H1 (cell line): ENCODE results near the gene RFXANK. TPM values are rescaled to one million over a fixed set of nuclear protein-coding genes. Genes with fewer than 3 reads are reported as not detected.

ENCODE experiments used
- CTCF ChIA-PET: fragments of 300-600 bp; sonication (Branson Sonifier 250); formaldehyde crosslinking; loops from one replicate; lab custom pipeline; 2021; ENCODE audit not compliant: partially characterized antibody; lab: Charles Lee
- POLR2A ChIA-PET: fragments of 300-600 bp; sonication (Branson Sonifier 250); formaldehyde crosslinking; loops from one replicate; lab custom pipeline; 2021; ENCODE audit warnings: inconsistent platforms; ENCODE audit not compliant: partially characterized antibody; lab: Charles Lee
- DNase-seq, 2 experiments: peaks; one replicate each; pipeline versions ENCODE4 v3.0.0 to v3.0.0-alpha.2; 2010 to 2022; ENCODE audit warnings: low spot score in 2 of 2, low read depth in 1 of 2, mixed read lengths in 1 of 2
- FAIRE-seq: peaks from 2 replicates; lab custom pipeline; 2011; peaks lifted over from hg19 to GRCh38; lab: Jason Lieb, UNC
- H2AFZ ChIP-seq: 2 replicates; pipeline ENCODE4 v1.8.1; 2012; ENCODE audit warnings: low read length, inconsistent platforms
- H2AK5ac ChIP-seq: 2 replicates; pipeline ENCODE4 v1.6.1; 2013; ENCODE audit warnings: low read depth, low read length
- H2BK120ac ChIP-seq: replicated peaks from 2 replicates; pipeline ENCODE3; 2013; ENCODE audit warnings: low read depth, low read length, inconsistent platforms
- H2BK12ac ChIP-seq: 2 replicates; pipeline ENCODE4 v1.6.1; 2013; ENCODE audit warnings: low read depth, low read length
- H2BK15ac ChIP-seq: 2 replicates; pipeline ENCODE4 v1.6.1; 2013; ENCODE audit warnings: low read length
- H2BK20ac ChIP-seq: 2 replicates; pipeline ENCODE4 v1.6.1; 2013; ENCODE audit warnings: low read length
- H2BK5ac ChIP-seq: 2 replicates; pipeline ENCODE4 v1.6.1; 2013; ENCODE audit warnings: low read depth, low read length
- H3K14ac ChIP-seq: 2 replicates; pipeline ENCODE4 v1.6.1; 2013; ENCODE audit warnings: inconsistent platforms; ENCODE audit not compliant: insufficient read length
- H3K18ac ChIP-seq: 2 replicates; pipeline ENCODE4 v1.6.1; 2013; ENCODE audit warnings: low read length; ENCODE audit errors: extremely low read depth
- H3K23ac ChIP-seq: 2 replicates; pipeline ENCODE4 v1.6.1; 2013; ENCODE audit warnings: inconsistent platforms; ENCODE audit not compliant: insufficient read length
- H3K23me2 ChIP-seq: 2 replicates; pipeline ENCODE4 v1.6.1; 2013; ENCODE audit warnings: low read depth, low read length
- H3K27ac ChIP-seq: 2 replicates; pipeline ENCODE4 v1.6.1; 2011; ENCODE audit warnings: low read depth, low read length, inconsistent platforms
- H3K27me3 ChIP-seq, 4 experiments: replicated peaks in 1 of 4; 1 replicate in 1 of 4; 2 replicates in 3 of 4; pipeline versions ENCODE4 v1.6.1 to v1.8.1; 2011 to 2013; ENCODE audit warnings: low read length in 3 of 4, mild to moderate bottlenecking in 3 of 4, inconsistent platforms in 2 of 4, mixed read lengths in 2 of 4, moderate library complexity in 1 of 4; ENCODE audit not compliant: control insufficient read depth in 3 of 4, insufficient read depth in 3 of 4; ENCODE audit errors: extremely low read depth in 1 of 4
- H3K36me3 ChIP-seq, 4 experiments: 2 replicates each; pipeline versions ENCODE4 v1.6.1 to v1.8.1; 2011 to 2013; ENCODE audit warnings: mild to moderate bottlenecking in 4 of 4, low read length in 3 of 4, moderate library complexity in 2 of 4, control low read depth in 1 of 4, inconsistent platforms in 1 of 4; ENCODE audit not compliant: insufficient read depth in 4 of 4, control insufficient read depth in 2 of 4
- H3K4ac ChIP-seq: replicated peaks from 2 replicates; pipeline ENCODE3; 2013; ENCODE audit warnings: low read length, low read depth, mixed read lengths, inconsistent platforms; ENCODE audit not compliant: insufficient read length
- H3K4me1 ChIP-seq, 4 experiments: replicated peaks in 1 of 4; 1 replicate in 1 of 4; 2 replicates in 3 of 4; pipeline versions ENCODE4 v1.6.1 to v1.8.1; 2011 to 2013; ENCODE audit warnings: low read length in 3 of 4, inconsistent platforms in 2 of 4, mixed read lengths in 1 of 4; ENCODE audit not compliant: insufficient read depth in 4 of 4, control insufficient read depth in 3 of 4
- H3K4me2 ChIP-seq, 2 experiments: 2 replicates each; pipeline versions ENCODE4 v1.6.1 to v1.8.1; 2011 to 2013; ENCODE audit warnings: low read depth in 2 of 2, low read length in 2 of 2, control low read depth in 1 of 2, inconsistent platforms in 1 of 2, mild to moderate bottlenecking in 1 of 2; ENCODE audit not compliant: insufficient read depth in 1 of 2
- H3K4me3 ChIP-seq, 4 experiments: fragments of 200-600, 300-600 bp in 1 of 4; sonication (generic), shearing (Covaris generic), sonication (Bioruptor Twin) in 1 of 4; 2 replicates each; pipeline versions ENCODE4 v1.5.1 to v1.8.1; 2011 to 2016; ENCODE audit warnings: low read length in 4 of 4, low read depth in 3 of 4, control low read depth in 2 of 4, inconsistent platforms in 2 of 4, mild to moderate bottlenecking in 2 of 4, mixed read lengths in 1 of 4, moderate library complexity in 1 of 4; ENCODE audit not compliant: insufficient read depth in 2 of 4; ENCODE audit errors: extremely low read depth in 1 of 4
- H3K56ac ChIP-seq: replicated peaks from 2 replicates; pipeline ENCODE3; 2013; ENCODE audit warnings: low read depth, mild to moderate bottlenecking, mixed read lengths, low read length, inconsistent platforms; ENCODE audit not compliant: insufficient read length
- H3K79me1 ChIP-seq: 2 replicates; pipeline ENCODE4 v1.6.1; 2013; ENCODE audit warnings: low read depth, low read length, control low read depth
- H3K79me2 ChIP-seq, 2 experiments: 2 replicates each; pipeline versions ENCODE4 v1.6.1 to v1.8.1; 2012 to 2013; ENCODE audit warnings: low read length in 2 of 2, mild to moderate bottlenecking in 2 of 2, inconsistent platforms in 1 of 2; ENCODE audit not compliant: insufficient read depth in 2 of 2, control insufficient read depth in 1 of 2
- H3K9ac ChIP-seq, 4 experiments: replicated peaks in 1 of 4; 1 replicate in 1 of 4; 2 replicates in 3 of 4; pipeline versions ENCODE4 v1.6.1 to v1.8.1; 2011 to 2013; ENCODE audit warnings: low read depth in 3 of 4, low read length in 3 of 4, control low read depth in 2 of 4, mild to moderate bottlenecking in 2 of 4, moderate library complexity in 2 of 4, inconsistent platforms in 1 of 4; ENCODE audit errors: extremely low read depth in 1 of 4
- H3K9me3 ChIP-seq, 2 experiments: 2 replicates each; pipeline versions ENCODE4 v1.6.1 to v1.8.1; 2012 to 2013; ENCODE audit warnings: mild to moderate bottlenecking in 2 of 2, moderate library complexity in 2 of 2, control low read depth in 1 of 2, inconsistent platforms in 1 of 2, low read depth in 1 of 2, low read length in 1 of 2, mixed read lengths in 1 of 2; ENCODE audit not compliant: insufficient read depth in 2 of 2
- H4K20me1 ChIP-seq, 2 experiments: replicated peaks in 1 of 2; 2 replicates each; pipeline versions ENCODE3 to v1.8.1; 2011 to 2013; ENCODE audit warnings: inconsistent platforms in 2 of 2, low read length in 2 of 2, mild to moderate bottlenecking in 1 of 2; ENCODE audit not compliant: insufficient read depth in 2 of 2, control insufficient read depth in 1 of 2
- H4K5ac ChIP-seq: 2 replicates; pipeline ENCODE4 v1.6.1; 2013; ENCODE audit warnings: low read length, low read depth, mixed read lengths, inconsistent platforms; ENCODE audit not compliant: insufficient read length
- H4K8ac ChIP-seq: 2 replicates; pipeline ENCODE4 v1.8.0; 2013; ENCODE audit warnings: mild to moderate bottlenecking, moderate library complexity, low read length, inconsistent platforms; ENCODE audit not compliant: insufficient read depth; ENCODE audit errors: extremely low read depth
- H4K91ac ChIP-seq: replicated peaks from 2 replicates; pipeline ENCODE3; 2013; ENCODE audit warnings: low read length, mixed read lengths, inconsistent platforms; ENCODE audit not compliant: insufficient read length
- BCL11A ChIP-seq, 2 experiments: IDR thresholded peaks; one replicate each; pipeline ENCODE4 v1.6.1; 2011; ENCODE audit warnings: low read depth in 2 of 2, low read length in 2 of 2, mild to moderate bottlenecking in 2 of 2
- CBX5 ChIP-seq: fragments of 300-800, 300-1000 bp; sonication (generic); IDR thresholded peaks from 2 replicates; pipeline ENCODE4 v1.7.1; 2016; ENCODE audit warnings: antibody characterized with exemption, low read length, low read depth
- CHD1 ChIP-seq: IDR thresholded peaks from 2 replicates; pipeline ENCODE4 v1.6.1; 2012; ENCODE audit warnings: low read depth, low read length, improper control_type of control experiment
- CHD2 ChIP-seq: IDR thresholded peaks from 2 replicates; pipeline ENCODE4 v1.6.1; 2012; ENCODE audit warnings: low read length, improper control_type of control experiment
- EZH2 ChIP-seq: fragments of 200-600 bp; sonication (generic); IDR thresholded peaks from 2 replicates; pipeline ENCODE4 v1.7.1; 2012; ENCODE audit warnings: low read depth, mild to moderate bottlenecking, moderate library complexity, low read length, inconsistent platforms; ENCODE audit not compliant: severe bottlenecking
- MAFK ChIP-seq: IDR thresholded peaks from 2 replicates; pipeline ENCODE4 v1.6.1; 2012; ENCODE audit warnings: low read depth, mild to moderate bottlenecking, improper control_type of control experiment, low read length
- POLR2AphosphoS5 ChIP-seq: IDR thresholded peaks from 2 replicates; pipeline ENCODE4 v1.6.1; 2011; ENCODE audit warnings: low read depth, low read length
- RFX5 ChIP-seq: IDR thresholded peaks from 2 replicates; pipeline ENCODE4 v1.6.1; 2011; ENCODE audit warnings: low read depth, low read length, improper control_type of control experiment, borderline replicate concordance
- SUZ12 ChIP-seq: fragments of 200-600 bp; sonication (generic); IDR thresholded peaks from 2 replicates; pipeline ENCODE4 v1.6.1; 2012; ENCODE audit warnings: mild to moderate bottlenecking, inconsistent platforms, low read length, moderate library complexity, mixed read lengths
- TAF7 ChIP-seq: optimal IDR thresholded peaks from 2 replicates; pipeline ENCODE3; 2011; ENCODE audit warnings: low read depth, mild to moderate bottlenecking, inconsistent platforms, low read length, moderate library complexity, borderline replicate concordance
- TBP ChIP-seq: IDR thresholded peaks from 2 replicates; pipeline ENCODE4 v1.6.1; 2011; ENCODE audit warnings: low read depth, low read length, improper control_type of control experiment
- WGBS, 2 experiments: shearing (Covaris generic) in 1 of 2; methylation state at CpG; one replicate each; pipeline versions ENCODE4 v1.1.6 to v1.1.7; 2013 to 2015; ENCODE audit warnings: low lambda C conversion rate in 2 of 2, mixed read lengths in 2 of 2, inconsistent platforms in 1 of 2, low coverage in 1 of 2, missing lambda C conversion rate in 1 of 2; ENCODE audit not compliant: insufficient replicate concordance in 2 of 2, insufficient coverage in 1 of 2, insufficient read length in 1 of 2; ENCODE audit errors: extremely low coverage in 1 of 2, missing lambda C conversion rate in 1 of 2; 5-methylcytosine and 5-hydroxymethylcytosine counted together
- polyA plus RNA-seq, 7 experiments: library from polyadenylated mRNA; depleted of rRNA in 3 of 7; stranded (reverse) in 5 of 7; unstranded in 2 of 7; fragments of >200 nt in 5 of 7; fragments of 200-250 nt in 2 of 7; gene quantifications; 1 replicate in 5 of 7; 2 replicates in 1 of 7; 4 replicates in 1 of 7; pipeline versions ENCODE4 v1.2.1 to v1.2.3, GENCODE V29; 2011 to 2013; ENCODE audit warnings: missing spikeins in 2 of 7, mixed read lengths in 2 of 7
- total RNA-seq: library from RNA; stranded (reverse); fragmentation: NEBNext Ultra II Directional; extraction: Animal tissue kit (Norgen Biotek cat#: 25700); gene quantifications from 2 replicates; pipeline ENCODE4 v1.2.1, GENCODE V29; 2021

Gene RFXANK
- total and polyA plus RNA-seq, 2 of the 8 experiments (the other 6 are each of a cell fraction or from before 2014, with no cell fraction given) = 72.9 to 87.5 TPM

GRCh38 chr19:19162495-19162894 is 29.6 kb upstream of the RFXANK start:
- no peaks in the 10 kb centered on the region for H3K79me2 ChIP-seq
- H3K23me2 ChIP-seq = peaks cover 4% of the 10 kb centered on the region; the same call in 1 of the 2 replicates
- no peaks in the 10 kb centered on the region for H3K9me3 ChIP-seq
- no peak overlapping the region for H3K18ac ChIP-seq
- H2AK5ac ChIP-seq = no peak overlapping the region
- no peak for DNase-seq
- TF ChIP-seq RFX5 (no peak), SUZ12 (no peak), CBX5 (no peak), EZH2 (no peak), POLR2AphosphoS5 (no peak), BCL11A (IDR thresholded peaks at IDR 0.05; ENCODE audit: low read depth in 2 of 2, low read length in 2 of 2) (no peak), TBP (no peak), MAFK (no peak), CHD1 (no peak), TAF7 (no peak), CHD2 (no peak)
- ChIA-PET CTCF (interaction anchor here (0.8 to 11.9 kb wide), 2 partner anchors 12 to 33 kb away, joined by 3 to 109 read pairs; no protein-coding TSS in a partner anchor), POLR2A (interaction anchor here (9.4 kb wide), 1 partner anchor 10 kb away, joined by 133 read pairs; the partner anchor contains the start of gene MEF2B)
- H2BK5ac ChIP-seq = no peak overlapping the region
- no peaks in the 10 kb centered on the region for H3K36me3 ChIP-seq
- H3K4ac ChIP-seq = no peak overlapping the region
- no peak for FAIRE-seq
- no peak overlapping the region for H4K8ac ChIP-seq
- H2AFZ ChIP-seq = no peak overlapping the region
- H4K20me1 ChIP-seq = no peaks in the 10 kb centered on the region
- no peaks in the 10 kb centered on the region for H3K79me1 ChIP-seq
- no peak overlapping the region for H3K4me2 ChIP-seq
- H3K4me3 ChIP-seq = no peak overlapping the region
- no peak overlapping the region for H2BK15ac ChIP-seq
- no peaks in the 10 kb centered on the region; a peak in 1 of 7 replicates for H3K27me3 ChIP-seq
- no peak overlapping the region for H3K27ac ChIP-seq
- H3K4me1 ChIP-seq = peaks cover 0 to 8% (median 5%) of the 10 kb centered on the region in 4 experiments; a peak in 3 of 7 replicates
- no peak overlapping the region for H2BK120ac ChIP-seq
- H3K56ac ChIP-seq = no peak overlapping the region
- H2BK20ac ChIP-seq = no peak overlapping the region
- H3K14ac ChIP-seq = no peak overlapping the region
- no peak overlapping the region for H4K5ac ChIP-seq
- H3K9ac ChIP-seq = no peak overlapping the region
- no peak overlapping the region for H4K91ac ChIP-seq
- no peak overlapping the region for H3K23ac ChIP-seq
- WGBS, 2 experiments = 95% methylated on average over 7 of the region's 7 CpGs; no CpG with 5 or more reads in 1 of the 2 experiments
- H2BK12ac ChIP-seq = no peak overlapping the region
